T1000 (cell line): ENCODE results near the gene AMD1.
"Not testable (repeated sequence)": the region's sequence is repeated elsewhere in the genome, so short reads cannot be mapped to it uniquely, and the experiment has no call there.

ENCODE experiments used
- DNase-seq: peaks from one replicate; lab custom pipeline; 2025; ENCODE audit warnings: mixed read lengths; lab: John Stamatoyannopoulos, UW

The AMD1 gene

DNA sequence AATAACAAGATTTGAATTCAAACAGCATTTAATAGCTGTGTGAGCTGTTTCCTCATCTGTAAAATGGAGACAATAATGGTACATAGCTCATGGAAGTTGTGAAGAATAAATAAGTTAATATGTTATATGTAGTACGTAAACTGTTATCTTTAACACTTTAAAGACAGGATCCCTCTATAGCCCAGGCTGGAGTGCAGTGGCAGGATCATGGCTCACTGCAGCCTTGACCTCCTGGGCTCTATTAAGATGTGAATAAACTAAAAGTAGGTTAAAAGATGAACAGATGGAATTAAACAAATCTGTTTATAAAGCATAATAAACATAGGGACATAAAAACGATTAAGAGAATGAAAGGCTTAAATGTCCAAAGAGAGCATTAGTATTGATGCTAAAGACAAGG, 3.0 kb downstream of the AMD1 start:
- no peak for DNase-seq

DNA sequence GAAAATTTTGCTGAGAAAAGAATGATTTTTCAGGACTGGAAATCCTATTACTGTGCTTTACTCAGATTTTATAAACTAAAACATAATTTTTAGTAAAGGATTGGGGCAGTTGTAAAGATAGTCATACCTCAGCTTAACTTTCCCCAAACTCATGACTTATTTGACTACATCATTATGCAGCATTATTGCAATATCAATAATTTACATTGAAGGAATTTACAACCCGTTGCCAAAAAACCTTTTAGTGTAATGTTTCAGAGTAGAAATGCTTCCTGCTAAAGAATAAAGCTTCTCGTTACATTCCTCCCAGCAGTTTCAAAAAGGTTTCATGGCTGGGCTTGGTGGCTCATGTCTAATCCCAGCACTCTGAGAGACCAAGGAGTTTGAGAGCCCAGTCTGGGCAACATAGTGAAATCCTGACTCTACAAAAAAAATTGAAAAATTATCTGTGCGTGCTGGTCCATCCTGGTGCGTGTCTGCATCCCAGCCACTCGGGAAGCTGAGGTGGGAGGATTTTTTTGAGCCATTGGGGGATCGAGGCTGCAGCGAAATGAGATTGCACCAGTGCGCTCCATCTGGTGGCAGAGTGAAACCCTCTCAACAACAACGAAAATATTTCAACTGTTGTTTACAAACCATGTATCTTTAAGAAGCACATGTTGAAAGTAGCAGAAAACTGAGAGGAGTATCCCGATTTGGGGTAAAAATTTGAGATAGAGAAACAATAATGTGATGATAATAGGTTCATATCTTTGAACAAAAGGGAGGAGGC, 4.4 kb downstream of the AMD1 start:
- no peak for DNase-seq

DNA sequence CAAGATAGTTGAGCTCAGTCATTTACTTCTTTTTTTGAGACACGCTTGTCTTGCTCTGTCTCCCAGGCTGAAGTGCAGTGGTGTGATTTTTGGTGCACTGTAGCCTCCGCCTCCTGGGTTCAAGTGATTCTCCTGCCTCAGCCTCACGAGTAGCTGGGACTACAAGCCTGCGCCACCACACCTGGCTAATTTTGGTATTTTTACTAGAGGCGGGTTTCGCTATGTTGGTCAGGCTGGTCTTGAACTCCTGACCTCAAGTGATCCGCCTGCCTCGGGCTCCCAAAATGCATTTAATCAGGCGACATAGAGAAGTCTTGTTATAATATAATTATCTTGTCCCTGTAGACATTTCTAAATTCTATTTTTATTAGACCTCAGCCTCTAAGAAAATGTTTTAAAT, 6.1 kb downstream of the AMD1 start:
- no peak for DNase-seq

DNA sequence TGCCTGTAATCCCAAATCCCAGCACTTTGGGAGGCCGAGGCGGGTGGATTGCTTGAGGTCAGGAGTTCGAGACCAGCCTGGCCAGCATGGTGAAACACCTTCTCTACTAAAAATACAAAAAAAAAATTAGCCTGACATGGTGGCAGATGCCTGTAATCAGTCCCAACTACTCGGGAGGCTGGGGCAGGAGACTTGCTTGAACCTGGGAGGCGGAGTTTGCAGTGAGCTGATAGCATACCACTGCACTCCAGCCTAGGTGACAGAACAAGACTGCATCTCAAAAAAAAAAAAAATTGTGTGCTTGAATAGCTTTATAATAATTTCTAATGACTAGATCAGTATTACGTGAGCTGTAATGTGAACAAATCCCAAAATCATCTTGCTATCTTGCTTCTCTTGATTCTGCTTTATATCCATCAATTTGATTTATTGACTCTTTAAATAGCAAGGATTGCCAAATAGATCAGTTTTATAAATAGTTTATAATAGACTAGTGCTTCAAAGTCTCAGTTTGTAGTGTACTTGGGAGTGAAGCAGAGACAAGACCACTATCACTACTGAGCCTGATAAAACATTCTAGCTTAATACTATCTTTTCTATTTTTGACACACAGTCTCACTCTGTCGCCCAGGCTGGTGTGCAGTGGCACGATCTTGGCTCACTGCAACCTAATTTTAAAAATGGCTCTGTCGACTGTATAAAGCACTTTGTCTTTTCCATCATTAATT, 7.1 kb downstream of the AMD1 start:
- DNase-seq, result no peak

DNA sequence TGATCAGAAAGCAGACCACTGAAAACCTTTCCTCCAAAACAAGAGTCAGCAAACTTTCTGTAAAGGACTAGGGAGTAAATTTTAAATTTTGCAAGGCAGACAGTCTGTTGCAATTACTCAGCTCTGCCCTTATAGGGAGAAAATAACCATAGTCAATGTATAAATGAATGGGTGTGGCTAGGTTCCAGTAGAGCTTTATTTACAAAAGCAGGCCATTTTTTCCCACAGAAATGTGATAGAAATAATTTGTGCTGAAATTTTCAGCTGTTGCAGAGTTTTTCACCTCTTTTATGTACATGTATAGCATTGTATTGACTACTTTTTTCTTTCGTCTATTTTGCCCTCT, 7.7 kb downstream of the AMD1 start:
- DNase-seq, result no peak

DNA sequence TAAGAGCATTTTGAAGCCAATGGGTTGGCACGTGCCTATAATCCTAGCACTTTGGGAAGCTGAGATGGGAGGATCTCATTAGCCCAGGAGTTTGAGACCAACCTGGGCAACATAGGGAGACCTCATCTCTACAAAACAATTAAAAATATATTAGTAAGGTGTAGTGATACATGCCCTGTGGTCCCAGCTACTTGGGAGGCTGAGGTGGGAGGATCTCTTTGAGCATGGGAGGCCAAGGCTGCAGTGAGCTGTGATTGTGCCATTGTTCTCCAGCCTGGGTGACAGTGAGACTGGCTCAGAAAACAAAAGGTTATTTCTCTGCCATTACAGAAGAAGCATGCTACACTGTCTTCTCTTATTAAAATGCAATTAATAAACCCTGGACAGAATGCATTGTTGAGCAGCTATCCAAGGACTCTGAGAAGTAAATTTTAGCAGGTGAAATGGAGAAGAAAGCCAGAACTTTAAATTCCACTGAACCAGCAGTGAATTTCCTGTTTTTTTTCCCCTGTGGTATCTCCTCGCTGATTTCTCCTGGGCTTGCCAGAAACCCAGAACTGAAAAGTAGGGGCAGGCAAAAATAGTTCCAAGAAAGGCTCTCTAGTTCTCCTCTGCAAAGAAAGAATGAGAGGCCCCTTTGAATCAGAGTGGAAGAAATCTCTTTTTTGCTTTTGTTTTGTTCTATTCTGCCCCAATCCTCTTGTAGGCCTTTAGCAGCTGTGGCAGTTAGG, 8.4 kb downstream of the AMD1 start:
- no peak for DNase-seq

DNA sequence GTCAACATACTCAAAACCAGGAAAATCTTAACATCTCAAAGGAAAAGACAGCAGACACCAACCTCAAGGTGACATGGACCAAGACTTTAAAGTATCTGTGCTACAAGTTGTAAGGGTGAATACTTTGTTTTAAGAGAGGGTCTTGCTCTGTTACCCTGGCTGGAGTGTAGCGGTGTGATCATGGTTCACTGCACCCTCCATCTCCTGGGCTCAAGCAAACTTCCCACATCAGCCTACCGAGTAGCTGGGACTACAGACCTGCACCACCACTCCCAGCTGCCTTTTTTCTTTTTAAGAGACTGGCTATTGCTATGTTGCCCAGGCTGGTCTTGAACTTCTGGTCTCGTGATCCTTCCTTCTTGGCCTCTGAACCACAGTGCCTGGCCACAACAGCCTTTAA, 9.7 kb downstream of the AMD1 start:
- DNase-seq, result no peak

DNA sequence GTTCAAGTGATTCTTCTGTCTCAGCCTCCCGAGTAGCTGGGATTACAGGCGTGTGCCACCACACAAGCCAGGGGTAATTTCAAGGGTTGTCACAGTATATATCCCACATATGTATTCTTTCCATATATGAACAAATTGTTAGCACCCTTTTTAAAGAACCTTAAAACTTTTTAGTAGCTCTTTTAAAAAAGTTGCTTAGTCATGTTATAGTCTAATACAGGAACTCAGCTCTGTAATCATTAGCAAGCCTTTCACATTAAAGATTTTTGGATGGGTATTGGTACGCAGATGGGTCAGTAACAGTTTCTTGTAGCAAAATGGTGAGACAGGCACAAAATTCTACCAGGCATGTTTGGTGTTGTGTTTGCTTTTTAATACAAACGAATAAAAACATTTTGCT, 10.9 kb downstream of the AMD1 start:
- DNase-seq, result no peak

DNA sequence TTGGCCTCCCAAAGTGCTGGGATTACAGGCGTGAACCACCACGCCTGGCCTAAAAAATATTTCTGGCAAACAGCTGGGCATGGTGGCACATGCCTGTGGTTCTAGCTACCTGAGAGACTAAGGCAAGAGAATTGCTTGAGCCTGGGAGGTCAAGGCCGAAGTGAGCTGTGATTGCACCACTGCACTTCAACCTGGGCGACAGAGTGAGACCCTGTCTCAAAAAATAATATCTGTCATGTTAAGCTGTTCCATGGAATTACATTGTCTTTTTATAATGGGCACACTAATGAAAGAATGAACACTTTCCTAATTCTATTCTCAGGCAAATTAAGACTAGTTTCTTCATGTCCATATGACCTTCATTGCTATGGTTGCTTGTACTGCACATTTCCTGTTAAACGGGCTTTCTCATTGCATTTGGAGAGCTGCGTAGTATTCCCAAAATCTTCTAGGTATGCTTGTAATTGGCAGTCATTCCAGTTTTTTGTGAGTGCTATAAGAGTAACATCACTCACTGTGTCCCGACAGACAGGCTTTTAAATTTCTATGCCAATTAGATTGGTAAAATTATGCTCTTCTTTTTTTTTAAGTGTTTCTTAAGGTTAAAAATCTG, 12.1 kb downstream of the AMD1 start:
- DNase-seq, result no peak

DNA sequence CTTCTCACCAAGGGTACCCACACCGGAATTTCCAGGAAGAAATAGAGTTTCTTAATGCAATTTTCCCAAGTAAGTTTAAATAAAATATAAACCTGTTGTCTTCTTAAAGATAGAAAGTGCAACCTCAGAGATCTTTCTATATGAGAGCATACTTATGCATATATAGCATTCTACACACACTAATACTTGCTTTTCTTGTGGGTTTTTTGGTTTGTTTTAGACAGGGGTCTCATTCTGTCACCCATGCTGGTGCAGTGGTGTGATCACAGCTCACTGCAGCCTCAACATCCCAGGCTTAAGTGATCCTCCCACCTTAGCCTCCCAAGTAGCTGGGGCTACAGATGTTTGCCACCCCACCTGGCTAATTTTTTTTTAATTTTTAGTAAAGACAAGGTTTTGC, 15.7 kb downstream of the AMD1 start:
- DNase-seq, result no peak

DNA sequence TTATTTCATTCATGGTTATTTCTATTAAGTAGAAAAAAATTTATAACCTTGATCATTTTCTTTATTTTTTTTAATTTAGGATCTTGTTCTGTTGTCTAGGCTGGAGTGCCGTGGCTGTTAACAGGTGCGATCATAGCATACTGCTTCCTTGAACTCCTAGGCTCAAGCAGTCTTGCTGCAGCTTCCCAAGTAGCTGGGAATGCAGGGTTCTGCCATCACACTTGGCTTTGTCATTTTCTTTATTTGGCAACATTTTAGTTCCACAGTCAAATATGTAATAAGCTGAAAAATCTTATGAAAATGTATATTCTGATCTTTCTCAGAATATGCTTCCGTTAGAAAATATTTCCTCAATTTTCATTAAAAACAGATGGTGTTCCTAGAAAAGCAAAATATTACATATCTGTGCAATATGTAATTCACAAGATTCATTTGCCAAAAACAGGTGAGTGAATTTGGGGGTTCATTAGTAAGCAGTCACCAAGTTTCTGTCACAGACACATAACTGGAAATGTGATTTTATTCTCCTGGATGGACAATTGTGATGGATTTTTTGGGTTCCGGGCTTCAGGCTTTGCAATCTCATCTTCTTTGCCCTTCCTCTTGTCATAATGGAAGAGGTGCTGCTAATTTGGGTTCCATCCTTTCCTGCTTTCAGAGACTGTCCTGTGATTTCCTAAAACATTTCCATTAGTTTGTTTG, 21.5 kb downstream of the AMD1 start:
- DNase-seq, result no peak

DNA sequence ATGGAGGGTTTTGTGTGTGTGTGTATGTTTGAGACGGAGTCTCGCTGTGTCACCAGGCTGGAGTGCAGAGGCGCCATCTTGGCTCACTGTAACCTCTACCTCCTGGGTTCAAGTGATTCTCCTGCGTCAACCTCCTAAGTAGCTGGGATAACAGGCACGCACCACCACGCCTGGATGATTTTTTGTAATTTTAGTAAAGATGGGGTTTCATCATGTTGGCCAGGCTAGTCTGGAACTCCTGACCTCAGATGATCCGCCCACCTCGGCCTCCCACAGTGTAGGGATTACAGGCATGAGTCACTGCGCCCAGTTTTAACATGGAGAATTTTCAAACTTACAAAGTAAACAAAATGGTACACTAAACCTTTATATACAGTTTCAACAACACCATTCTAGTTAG, 22.8 kb downstream of the AMD1 start:
- DNase-seq, result no peak

DNA sequence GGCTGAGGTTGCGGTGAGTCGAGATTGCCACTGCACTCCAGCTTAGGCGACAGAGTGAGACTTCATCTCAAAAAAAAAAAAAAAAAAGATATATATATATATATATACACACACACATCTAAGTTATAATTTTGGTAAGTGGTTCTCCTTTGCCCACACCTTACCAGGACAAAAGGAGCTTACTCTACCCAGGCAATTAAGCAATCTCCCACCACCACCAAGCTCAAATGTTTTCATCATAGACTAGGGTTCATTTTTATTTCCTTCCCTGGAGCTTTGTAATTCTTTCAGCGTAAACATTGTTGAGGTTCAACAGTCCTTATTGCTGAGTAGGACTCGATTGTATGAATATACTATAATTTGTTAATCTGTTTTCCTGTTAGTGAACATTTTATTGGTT, 23.5 kb downstream of the AMD1 start:
- DNase-seq, result no peak

DNA sequence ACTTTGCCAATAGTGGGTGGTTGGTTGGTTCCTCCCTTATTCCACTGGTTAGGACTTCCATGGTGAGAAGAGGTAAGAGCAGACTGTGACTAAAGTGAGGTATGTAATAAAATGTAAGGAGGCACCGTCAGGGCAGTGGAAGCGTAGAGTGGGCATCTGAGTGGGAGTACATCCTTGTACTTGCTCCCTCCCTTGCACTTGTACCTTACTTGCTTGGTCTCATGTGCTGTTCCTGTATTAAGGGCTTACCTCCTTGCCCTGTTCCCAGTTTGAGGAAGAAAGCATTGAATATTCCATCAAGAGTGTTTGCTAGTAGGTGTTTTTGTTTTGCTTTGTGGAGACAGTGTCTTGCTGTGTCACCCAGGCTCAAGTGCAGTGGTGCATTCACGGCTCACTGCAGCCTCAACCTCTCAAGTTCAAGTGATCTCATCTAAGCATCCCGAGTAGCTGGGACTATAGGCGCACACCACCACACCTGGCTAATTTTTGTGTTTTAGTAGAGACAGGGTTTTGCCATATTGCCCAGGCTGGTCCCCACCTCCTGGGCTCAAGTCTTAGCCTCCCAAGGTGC, 25.5 kb downstream of the AMD1 start:
- no peak for DNase-seq

DNA sequence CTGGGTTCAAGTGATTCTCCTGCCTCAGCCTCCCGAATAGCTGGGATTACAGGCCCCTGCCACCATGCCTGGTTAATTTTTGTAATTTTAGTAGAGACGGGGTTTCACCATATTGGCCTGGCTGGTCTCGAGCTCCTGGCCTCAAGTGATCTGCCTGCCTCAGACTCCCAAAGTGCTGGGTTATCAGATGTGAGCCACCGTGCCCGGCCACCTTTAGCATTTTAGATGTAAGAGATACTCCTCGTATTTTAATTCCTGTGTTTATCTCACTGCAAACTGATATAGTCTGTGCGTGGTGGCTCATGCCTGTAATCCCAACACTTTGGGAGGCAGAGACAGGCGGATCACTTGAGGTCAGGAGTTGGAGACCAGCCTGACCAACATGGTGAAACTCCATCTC, 27.0 kb downstream of the AMD1 start:
- not testable (repeated sequence) for DNase-seq

DNA sequence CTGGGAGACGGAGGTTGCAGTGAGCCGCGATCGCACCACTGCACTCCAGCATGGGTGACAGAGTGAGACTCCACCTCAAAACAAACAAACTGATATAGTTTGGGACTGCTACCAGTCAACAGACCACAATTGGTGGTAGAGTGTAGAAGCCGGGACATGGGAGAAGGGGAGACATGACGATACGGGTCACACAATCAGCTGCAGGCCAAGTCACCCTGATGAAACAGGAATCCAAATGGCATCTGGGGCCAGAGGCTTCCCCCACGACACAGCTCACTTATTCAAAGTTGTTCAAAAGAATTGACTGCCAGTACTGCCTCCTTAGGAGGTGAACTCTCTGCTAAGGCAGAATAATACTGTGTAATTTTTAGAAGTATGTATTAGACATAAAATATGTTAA, 27.5 kb downstream of the AMD1 start:
- no peak for DNase-seq

DNA sequence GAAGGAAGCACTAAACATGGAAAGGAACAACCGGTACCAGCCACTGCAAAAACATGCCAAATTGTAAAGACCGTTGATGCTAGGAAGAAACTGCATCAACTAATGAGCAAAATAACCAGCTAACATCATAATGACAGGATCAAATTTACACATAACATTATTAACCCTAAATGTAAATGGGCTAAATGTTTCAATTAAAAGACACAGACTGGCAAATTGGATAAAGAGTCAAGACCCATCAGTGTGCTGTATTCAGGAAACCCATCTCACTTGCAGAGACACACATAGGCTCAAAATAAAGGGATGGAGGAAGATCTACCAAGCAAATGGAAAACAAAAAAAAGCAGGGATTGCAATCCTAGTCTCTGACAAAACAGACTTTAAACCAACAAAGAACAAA, 31.7 kb downstream of the AMD1 start:
- DNase-seq, result not testable (repeated sequence)

DNA sequence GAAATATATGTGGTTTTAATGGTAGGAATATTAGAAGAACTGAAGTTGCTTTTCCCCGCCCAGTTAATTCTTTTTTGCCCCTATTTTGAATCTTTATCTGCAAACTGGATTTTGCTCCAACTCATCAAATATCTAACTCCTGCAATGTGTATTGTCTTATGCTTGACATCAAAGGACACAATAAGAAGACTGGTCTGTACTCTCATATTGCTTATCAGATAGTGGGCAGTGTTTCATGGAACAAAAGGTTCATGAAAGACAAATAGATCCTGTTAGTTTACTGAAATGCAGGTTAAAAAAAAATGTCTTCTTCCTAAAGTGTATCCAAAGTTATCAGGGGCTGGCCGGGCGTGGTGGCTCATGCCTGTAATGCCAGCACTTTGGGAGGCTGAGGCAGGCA, 56.2 kb downstream of the AMD1 start:
- no peak for DNase-seq

DNA sequence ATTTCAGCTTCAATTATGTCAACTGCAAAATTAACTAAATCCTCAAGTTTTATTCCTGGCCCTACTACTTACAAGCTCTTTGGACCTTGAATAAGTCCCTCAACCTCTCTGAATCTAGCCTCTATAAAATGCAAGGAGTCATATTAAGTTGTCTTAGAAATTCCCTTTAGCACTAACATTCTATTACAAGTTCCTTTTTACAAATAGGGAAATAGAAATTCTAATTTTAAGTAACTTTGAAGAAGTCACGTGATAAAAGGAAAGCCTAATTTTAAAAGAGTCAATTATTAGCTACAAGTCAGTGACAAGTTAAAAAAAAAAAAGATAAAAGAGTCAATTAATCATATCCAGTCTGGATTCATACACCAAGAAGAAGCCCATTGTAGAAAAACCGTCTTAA, 59.3 kb downstream of the AMD1 start:
- DNase-seq, result no peak

DNA sequence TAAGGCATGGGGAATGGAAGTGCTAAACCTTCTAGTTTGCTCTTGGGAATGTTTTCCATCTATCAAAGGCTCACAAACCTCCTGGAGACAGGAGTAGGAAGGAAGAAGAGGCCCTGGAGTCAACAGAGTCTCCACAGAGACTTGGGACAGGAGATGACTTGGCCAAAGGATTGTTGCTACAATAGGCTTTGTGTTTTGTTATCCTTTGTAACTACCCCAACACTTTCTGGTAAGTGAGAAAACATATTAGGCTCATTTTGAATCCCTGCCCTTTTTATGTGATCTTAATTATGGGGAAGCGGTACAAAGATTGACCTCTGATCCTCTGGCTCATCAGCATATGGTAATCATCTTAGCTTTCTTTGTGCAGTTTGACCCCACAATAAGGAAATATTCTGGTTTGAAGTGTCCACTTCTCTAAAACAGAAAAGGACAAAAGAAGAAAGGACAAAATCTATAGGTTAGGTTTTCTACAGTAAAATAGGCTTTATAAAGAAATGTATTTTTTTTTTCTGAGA, 59.9 kb downstream of the AMD1 start:
- DNase-seq, result no peak

DNA sequence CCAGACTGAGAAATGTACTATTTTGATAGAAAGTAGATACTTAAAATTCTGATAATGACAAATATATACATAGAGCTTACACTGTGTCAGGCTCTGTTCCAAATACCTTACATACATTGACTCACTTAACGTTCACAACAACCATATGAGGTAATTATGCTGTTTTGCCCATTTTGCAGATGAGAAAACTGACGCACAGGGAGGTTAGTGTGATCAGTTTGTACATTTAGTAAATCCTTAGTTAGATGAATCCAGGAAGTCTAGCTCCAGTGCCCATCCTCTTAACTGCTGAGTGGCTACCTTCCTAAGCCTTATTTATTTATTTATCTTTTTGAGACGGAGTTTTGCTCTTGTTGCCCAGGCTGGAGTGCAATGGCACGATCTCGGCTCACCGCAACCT, 60.6 kb downstream of the AMD1 start:
- no peak for DNase-seq

DNA sequence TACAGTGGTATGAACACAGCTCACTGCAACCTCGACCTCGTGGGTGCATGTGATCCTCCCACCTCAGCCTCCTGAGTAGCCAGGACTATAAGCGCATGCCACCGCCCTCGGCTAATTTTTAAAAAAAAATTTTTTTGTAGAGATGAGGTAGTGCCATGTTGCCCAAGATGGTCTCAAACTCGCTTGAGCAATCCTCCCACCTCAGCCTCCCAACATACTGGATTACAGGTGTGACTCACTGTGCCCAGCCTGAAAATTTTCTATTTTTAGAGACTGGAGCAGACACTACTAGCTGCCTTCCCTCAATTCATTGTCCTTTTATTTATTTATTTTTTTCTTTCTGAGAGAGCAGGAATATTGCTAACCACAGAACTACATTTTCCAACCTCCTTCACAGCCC, 63.6 kb downstream of the AMD1 start:
- no peak for DNase-seq
